Vagina (tissue), 2 donors: ENCODE measurements around the gene COL26A1. TPM values are rescaled to one million over a fixed set of nuclear protein-coding genes. Genes with fewer than 3 reads are reported as not detected.

ENCODE experiments used
- DNase-seq, 2 donors: peaks; one replicate each; pipeline ENCODE4 v3.0.0-alpha.2; 2017; ENCODE audit errors: extremely low spot score in 2 of 2
- H3K27ac ChIP-seq: fragments of 200-600 bp; sonication (generic); one replicate; pipeline ENCODE4 v1.5.1; 2019
- H3K27me3 ChIP-seq: fragments of 200-600 bp; sonication (generic); one replicate; pipeline ENCODE4 v1.5.1; 2019
- H3K36me3 ChIP-seq, 2 donors: fragments of 200-600 bp; sonication (generic); one replicate each; pipeline ENCODE4 v1.5.1; 2017 to 2019
- H3K4me1 ChIP-seq: fragments of 200-600 bp; sonication (generic); one replicate; pipeline ENCODE4 v1.5.1; 2019
- H3K4me3 ChIP-seq, 2 donors: fragments of 200-600 bp; sonication (generic); 1 replicate in 1 of 2; 2 replicates in 1 of 2; pipeline ENCODE4 v1.5.1; 2016 to 2019
- H3K9me3 ChIP-seq: fragments of 200-600 bp; sonication (generic); one replicate; pipeline ENCODE4 v1.5.1; 2019
- CTCF ChIP-seq, 3 experiments: fragments of 450-650 bp in 2 of 3; fragments of 200-600 bp in 1 of 3; sonication (generic) in 1 of 3; IDR thresholded peaks; one replicate each; pipeline ENCODE4 v1.5.1; 2017 to 2019; ENCODE audit warnings: antibody characterized with exemption in 3 of 3, mild to moderate bottlenecking in 2 of 3, moderate library complexity in 2 of 3
- POLR2A ChIP-seq, 2 donors: fragments of 450-650 bp; IDR thresholded peaks; one replicate each; pipeline ENCODE4 v1.6.1; 2017; ENCODE audit warnings: antibody characterized with exemption in 2 of 2, mild to moderate bottlenecking in 2 of 2, moderate library complexity in 2 of 2
- POLR2AphosphoS5 ChIP-seq, 2 donors: sonication (generic); formaldehyde crosslinking; IDR thresholded peaks; one replicate each; pipeline ENCODE4 v1.9.0; 2017; ENCODE audit warnings: antibody characterized with exemption in 2 of 2, mild to moderate bottlenecking in 2 of 2, low read depth in 1 of 2; ENCODE audit not compliant: insufficient read depth in 1 of 2
- intact Hi-C: fragments of 100-400 bp; cut with DNase I; formaldehyde crosslinking; loops from one replicate; pipeline ENCODE4 v1.15.1; 2023
- total RNA-seq: library from RNA; depleted of rRNA; stranded (reverse); fragments of >200 nt; gene quantifications from one replicate; pipeline ENCODE4 v1.2.3, GENCODE V29; 2016

Gene COL26A1
- total RNA-seq, 1 donor from 2014 or later = not detected

- TF ChIP-seq POLR2AphosphoS5 (IDR thresholded peaks at IDR 0.05; ENCODE audit: insufficient read depth in 1 of 2, low read depth in 1 of 2) (no peak), CTCF (IDR thresholded peaks at IDR 0.05) (no peak), POLR2A (IDR thresholded peaks at IDR 0.05) (no peak)
- intact Hi-C loops = no loop called here
- Histone ChIP-seq H3K36me3 (no peaks in the 10 kb centered on the region), H3K27me3 (no peaks in the 10 kb centered on the region), H3K27ac (no peak overlapping the region), H3K9me3 (no peaks in the 10 kb centered on the region), H3K4me3 (no peak overlapping the region), H3K4me1 (no peaks in the 10 kb centered on the region)
- no peak for DNase-seq
Observed at GRCh38 chr7:101555921-101556275, 193.2 kb downstream of the COL26A1 start.

- intact Hi-C loops = no loop called here
- H3K4me1 ChIP-seq = no peaks in the 10 kb centered on the region
- no peak for TF ChIP-seq POLR2AphosphoS5 (IDR thresholded peaks at IDR 0.05; ENCODE audit: insufficient read depth in 1 of 2, low read depth in 1 of 2)
- TF ChIP-seq CTCF (IDR thresholded peaks at IDR 0.05) = no peak
- DNase-seq = peak in 1 of 2 donors; percentile 43
- no peak overlapping the region for H3K4me3 ChIP-seq
- no peaks in the 10 kb centered on the region for H3K36me3 ChIP-seq
- H3K9me3 ChIP-seq = no peaks in the 10 kb centered on the region
- H3K27ac ChIP-seq = no peak overlapping the region
- no peaks in the 10 kb centered on the region for H3K27me3 ChIP-seq
Observed at GRCh38 chr7:101556453-101556968, 193.8 kb downstream of the COL26A1 start.

- Histone ChIP-seq H3K4me1 (no peaks in the 10 kb centered on the region), H3K4me3 (no peak overlapping the region), H3K36me3 (no peaks in the 10 kb centered on the region), H3K9me3 (no peaks in the 10 kb centered on the region), H3K27me3 (no peaks in the 10 kb centered on the region), H3K27ac (no peak overlapping the region)
- TF ChIP-seq POLR2AphosphoS5 (IDR thresholded peaks at IDR 0.05; ENCODE audit: insufficient read depth in 1 of 2, low read depth in 1 of 2) (no peak), CTCF (IDR thresholded peaks at IDR 0.05) (no peak), POLR2A (IDR thresholded peaks at IDR 0.05) (no peak)
- intact Hi-C loops = no loop called here
- peak in 1 of 2 donors; percentile 34 for DNase-seq
Observed at GRCh38 chr7:101557421-101557820, 194.7 kb downstream of the COL26A1 start.

GRCh38 chr7:101557978-101558741 lies 195.5 kb downstream of the COL26A1 start:
- Histone ChIP-seq H3K27me3 (no peaks in the 10 kb centered on the region), H3K4me3 (no peak overlapping the region), H3K4me1 (no peaks in the 10 kb centered on the region), H3K27ac (no peak overlapping the region), H3K36me3 (no peaks in the 10 kb centered on the region), H3K9me3 (no peaks in the 10 kb centered on the region)
- TF ChIP-seq POLR2AphosphoS5 (IDR thresholded peaks at IDR 0.05; ENCODE audit: insufficient read depth in 1 of 2, low read depth in 1 of 2) = no peak
- TF ChIP-seq POLR2A (IDR thresholded peaks at IDR 0.05) = no peak
- TF ChIP-seq CTCF (IDR thresholded peaks at IDR 0.05) = no peak
- intact Hi-C loops = no loop called here
- peak; percentile 62 to 87 for DNase-seq

- no peak for TF ChIP-seq CTCF (IDR thresholded peaks at IDR 0.05)
- TF ChIP-seq POLR2A (IDR thresholded peaks at IDR 0.05) = no peak
- TF ChIP-seq POLR2AphosphoS5 (IDR thresholded peaks at IDR 0.05; ENCODE audit: insufficient read depth in 1 of 2, low read depth in 1 of 2) = no peak
- peak in 1 of 2 donors; percentile 70 for DNase-seq
- H3K4me1 ChIP-seq = no peaks in the 10 kb centered on the region
Observed at GRCh38 chr7:101558742-101559325, 196.2 kb downstream of the COL26A1 start.

More at GRCh38 chr7:101558742-101559325, 196.2 kb downstream of the COL26A1 start:
- Histone ChIP-seq H3K36me3 (no peaks in the 10 kb centered on the region), H3K4me3 (no peak overlapping the region), H3K27me3 (no peaks in the 10 kb centered on the region), H3K9me3 (no peaks in the 10 kb centered on the region), H3K27ac (no peak overlapping the region)
- intact Hi-C loops = no loop called here
